ENCODE results near the gene SUFU. TPM values are rescaled to one million over a fixed set of nuclear protein-coding genes. Genes with fewer than 3 reads are reported as not detected.
A peak's percentile ranks its signal among the peaks of the same experiment; 100 is the strongest.

The SUFU gene
- total and polyA plus RNA-seq, 2 experiments from 2014 or later: 10.9 to 18.2 TPM

- H3K4me2 ChIP-seq: peak overlapping the region; percentile 96
- no peaks in the 10 kb centered on the region for H3K27me3 ChIP-seq
- peaks cover 22% of the 10 kb centered on the region for H3K4me1 ChIP-seq (ENCODE audit: insufficient read depth)
- H3K4me3 ChIP-seq: peak overlapping the region; percentile 49
- peaks cover 7% of the 10 kb centered on the region for H3K79me2 ChIP-seq
- WGBS (ENCODE audit: low lambda C conversion rate, missing lambda C conversion rate): 2% methylated on average over 49 of the region's 54 CpGs
- H4K20me1 ChIP-seq (ENCODE audit: insufficient read depth, poor library complexity, severe bottlenecking): no peaks in the 10 kb centered on the region
- H3K9me2 ChIP-seq (replicated peaks; ENCODE audit: insufficient read depth): no peaks in the 10 kb centered on the region
- H2AFZ ChIP-seq: peak overlapping the region; percentile 86
- TF ChIP-seq EZH2 (IDR thresholded peaks at IDR 0.05; ENCODE audit: borderline replicate concordance) (no peak), CTCF (IDR thresholded peaks at IDR 0.05; ENCODE audit: poor library complexity) (no peak), EZH2phosphoT487 (IDR thresholded peaks at IDR 0.05; ENCODE audit: low read depth, severe bottlenecking, unreplicated experiment) (no peak)
- H3K9me3 ChIP-seq (ENCODE audit: low read depth): no peaks in the 10 kb centered on the region
- DNase-seq (ENCODE audit: low spot score): peak; percentile 98
- H3K27ac ChIP-seq: peak overlapping the region; percentile 20
- H3K36me3 ChIP-seq (replicated peaks; ENCODE audit: insufficient read depth, low read depth): no peaks in the 10 kb centered on the region
Measured at GRCh38 chr10:102461187-102462054, 42.4 kb upstream of the SUFU start.

DNA sequence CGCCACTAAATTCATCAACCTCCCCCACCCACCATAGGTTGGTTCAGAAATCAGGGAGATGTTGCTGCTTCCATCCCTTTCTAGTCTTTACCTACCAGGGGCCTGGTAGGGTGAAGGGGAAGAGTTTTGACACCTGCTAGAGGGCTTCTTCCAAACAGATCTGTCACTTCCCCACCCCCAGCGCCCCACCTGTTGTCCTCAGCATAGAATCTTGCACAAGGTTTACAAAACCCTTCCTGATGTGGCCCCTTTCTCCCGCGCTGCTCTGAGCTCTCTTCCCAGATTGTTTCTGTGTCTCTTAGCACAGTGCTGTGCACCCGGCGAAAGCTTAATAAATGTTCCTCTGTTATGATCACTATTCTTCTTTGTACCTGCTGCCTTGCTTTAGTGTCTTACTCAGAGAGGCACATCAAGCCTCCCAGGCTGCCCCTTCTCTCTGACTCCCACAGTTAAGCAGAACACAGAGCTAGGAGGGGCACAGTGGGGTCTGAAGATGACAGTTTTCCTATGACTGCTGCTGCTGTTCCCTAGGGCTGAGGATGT lies 41.2 kb upstream of the SUFU start:
- Histone ChIP-seq H3K27ac (peak overlapping the region; percentile 24), H3K36me3 (replicated peaks; ENCODE audit: insufficient read depth, low read depth) (no peaks in the 10 kb centered on the region), H2AFZ (no peak overlapping the region), H3K79me2 (peaks cover 7% of the 10 kb centered on the region), H3K9me2 (replicated peaks; ENCODE audit: insufficient read depth) (no peaks in the 10 kb centered on the region), H3K27me3 (no peaks in the 10 kb centered on the region), H4K20me1 (ENCODE audit: insufficient read depth, poor library complexity, severe bottlenecking) (no peaks in the 10 kb centered on the region), H3K4me2 (peak overlapping the region; percentile 96), H3K4me3 (no peak overlapping the region), H3K4me1 (ENCODE audit: insufficient read depth) (peaks cover 20% of the 10 kb centered on the region), H3K9me3 (ENCODE audit: low read depth) (no peaks in the 10 kb centered on the region)
- TF ChIP-seq EZH2phosphoT487 (IDR thresholded peaks at IDR 0.05; ENCODE audit: low read depth, severe bottlenecking, unreplicated experiment) (no peak), EZH2 (IDR thresholded peaks at IDR 0.05; ENCODE audit: borderline replicate concordance) (no peak), CTCF (IDR thresholded peaks at IDR 0.05; ENCODE audit: poor library complexity) (no peak)
- WGBS (ENCODE audit: low lambda C conversion rate, missing lambda C conversion rate): 74% methylated on average over 6 of the region's 6 CpGs
- no peak for DNase-seq (ENCODE audit: low spot score)

DNA sequence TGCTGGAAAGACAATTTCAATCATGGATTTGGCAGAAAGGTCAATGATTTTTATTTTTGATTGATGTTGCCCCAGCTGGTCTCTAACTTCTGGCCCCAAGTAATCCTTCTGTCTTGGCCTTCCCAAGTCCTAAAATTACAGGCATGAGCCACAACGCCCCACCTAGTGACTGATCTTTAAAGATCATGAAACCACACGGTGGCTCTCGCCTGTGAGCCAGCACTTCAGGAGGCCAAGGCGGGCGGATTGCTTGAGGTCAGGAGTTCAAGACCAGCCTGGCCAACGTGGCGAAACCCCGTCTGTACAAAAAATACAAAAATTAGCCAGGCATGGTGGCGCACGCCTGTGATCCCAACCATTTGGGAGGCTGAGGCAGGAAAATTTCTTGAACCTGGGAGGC lies 39.8 kb upstream of the SUFU start:
- WGBS (ENCODE audit: low lambda C conversion rate, missing lambda C conversion rate): 75% methylated on average over 10 of the region's 10 CpGs
- no peak for DNase-seq (ENCODE audit: low spot score)

More for the DNA sequence above, 39.8 kb upstream of the SUFU start:
- H3K79me2 ChIP-seq: peaks cover 7% of the 10 kb centered on the region
- peaks cover 15% of the 10 kb centered on the region for H3K4me1 ChIP-seq (ENCODE audit: insufficient read depth)
- H3K27ac ChIP-seq: no peak overlapping the region
- H3K27me3 ChIP-seq: no peaks in the 10 kb centered on the region
- no peak for TF ChIP-seq EZH2phosphoT487 (IDR thresholded peaks at IDR 0.05; ENCODE audit: low read depth, severe bottlenecking, unreplicated experiment)
- no peak for TF ChIP-seq CTCF (IDR thresholded peaks at IDR 0.05; ENCODE audit: poor library complexity)
- TF ChIP-seq EZH2 (IDR thresholded peaks at IDR 0.05; ENCODE audit: borderline replicate concordance): no peak
- H3K4me2 ChIP-seq: peak overlapping the region; percentile 96
- H3K9me3 ChIP-seq (ENCODE audit: low read depth): no peaks in the 10 kb centered on the region
- H2AFZ ChIP-seq: no peak overlapping the region
- H3K36me3 ChIP-seq (replicated peaks; ENCODE audit: insufficient read depth, low read depth): no peaks in the 10 kb centered on the region
- no peaks in the 10 kb centered on the region for H4K20me1 ChIP-seq (ENCODE audit: insufficient read depth, poor library complexity, severe bottlenecking)
- no peaks in the 10 kb centered on the region for H3K9me2 ChIP-seq (replicated peaks; ENCODE audit: insufficient read depth)
- H3K4me3 ChIP-seq: no peak overlapping the region
